ENCODE results near the gene CELF3. TPM values are rescaled to one million over a fixed set of nuclear protein-coding genes. Genes with fewer than 3 reads are reported as not detected.

Gene CELF3
- total and polyA plus RNA-seq, 2 of the 13 experiments (the other 11 are each of a cell fraction or from before 2014, with no cell fraction given) = not detected

- no peak for TF ChIP-seq JUNB (CRISPR knock-in tag; IDR thresholded peaks at IDR 0.05; ENCODE audit: borderline replicate concordance)
- TF ChIP-seq NBN (conservative IDR thresholded peaks at IDR 0.05) = no peak
- TF ChIP-seq ZNF660 (CRISPR knock-in tag; IDR thresholded peaks at IDR 0.05; ENCODE audit: borderline replicate concordance, low read depth) = no peak
- TF ChIP-seq MXD4 (CRISPR knock-in tag; IDR thresholded peaks at IDR 0.05) = no peak
- TF ChIP-seq MYC (CRISPR knock-in tag; IDR thresholded peaks at IDR 0.05; ENCODE audit: borderline replicate concordance) = peak; percentile 66
- TF ChIP-seq ZNF362 (CRISPR knock-in tag; IDR thresholded peaks at IDR 0.05; ENCODE audit: borderline replicate concordance) = no peak
- no peak for TF ChIP-seq CEBPZ (IDR thresholded peaks at IDR 0.05; ENCODE audit: low read length)
- peak; percentile 79; the same call in 1 of the 2 replicates for TF ChIP-seq IRX3 (CRISPR knock-in tag; IDR thresholded peaks at IDR 0.05; ENCODE audit: borderline replicate concordance, low read depth)
- TF ChIP-seq TRIM22 (IDR thresholded peaks at IDR 0.05) = no peak
- TF ChIP-seq PRPF4 (IDR thresholded peaks at IDR 0.05; ENCODE audit: low read depth, low read length, poor library complexity, severe bottlenecking) = no peak
- no peak for TF ChIP-seq AFF4 (CRISPR knock-in tag; IDR thresholded peaks at IDR 0.05)
- TF ChIP-seq ZSCAN25 (CRISPR knock-in tag; IDR thresholded peaks at IDR 0.05) = 0 out of 2 replicates have a peak, but pooled peaks have one; percentile 44
- no peak for TF ChIP-seq ZC3H13 (CRISPR knock-in tag; IDR thresholded peaks at IDR 0.05)
- no peak for TF ChIP-seq ZNF782 (CRISPR knock-in tag; IDR thresholded peaks at IDR 0.05; ENCODE audit: borderline replicate concordance)
- no peak for TF ChIP-seq LRRFIP1 (CRISPR knock-in tag; conservative IDR thresholded peaks at IDR 0.05)
These were observed 46.6 kb upstream of the CELF3 start, which contains the start of gene MRPL9 (continued) for GRCh38 chr1:151762941-151763921.
